ENCODE results near the gene LARP4.

- no peak for TF ChIP-seq CTCF (IDR thresholded peaks at IDR 0.05)
- no peak for TF ChIP-seq EZH2 (IDR thresholded peaks at IDR 0.05)
Observed at GRCh38 chr12:50403001-50403440, 2.3 kb downstream of the LARP4 start.

All from neural progenitor cell (in vitro differentiated cells).